ENCODE measurements around the gene MRPL36.
"Not testable (repeated sequence)": the region's sequence is repeated elsewhere in the genome, so short reads cannot be mapped to it uniquely, and the experiment has no call there.

MRPL36 gene

GRCh38 chr5:1799602-1800471 is at the start of gene MRPL36:
Gene MRPL36, minus strand, starts transcription at chr5:1799837. Its CDS starts 902 bp downstream, at chr5:1798935.
- no peak for FAIRE-seq

GRCh38 chr5:1847611-1848010 is 48.0 kb upstream of the MRPL36 start:
- FAIRE-seq, result no peak

DNA sequence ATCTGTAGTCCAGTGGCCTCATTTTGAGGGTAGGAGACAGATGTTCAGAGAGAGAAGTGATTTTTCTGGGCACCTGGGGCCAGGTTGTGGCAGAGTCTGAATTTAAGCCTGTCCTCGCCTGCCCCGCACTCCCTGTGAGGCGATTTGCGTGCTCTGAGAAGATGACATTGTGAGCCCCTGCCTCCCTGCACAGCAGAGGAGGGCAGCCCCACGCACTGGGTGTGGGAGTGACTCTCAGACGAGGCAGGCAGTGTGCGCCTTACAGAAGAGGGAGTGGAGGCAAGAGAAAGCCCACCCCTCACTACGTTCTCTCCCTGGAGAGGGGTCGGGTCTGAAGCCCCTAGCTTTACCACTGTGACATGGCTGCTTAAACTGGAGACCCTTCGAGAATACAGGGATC is 47.4 kb upstream of the MRPL36 start:
- FAIRE-seq, result no peak

GRCh38 chr5:1846583-1846982 is 46.9 kb upstream of the MRPL36 start:
- FAIRE-seq, result no peak

DNA sequence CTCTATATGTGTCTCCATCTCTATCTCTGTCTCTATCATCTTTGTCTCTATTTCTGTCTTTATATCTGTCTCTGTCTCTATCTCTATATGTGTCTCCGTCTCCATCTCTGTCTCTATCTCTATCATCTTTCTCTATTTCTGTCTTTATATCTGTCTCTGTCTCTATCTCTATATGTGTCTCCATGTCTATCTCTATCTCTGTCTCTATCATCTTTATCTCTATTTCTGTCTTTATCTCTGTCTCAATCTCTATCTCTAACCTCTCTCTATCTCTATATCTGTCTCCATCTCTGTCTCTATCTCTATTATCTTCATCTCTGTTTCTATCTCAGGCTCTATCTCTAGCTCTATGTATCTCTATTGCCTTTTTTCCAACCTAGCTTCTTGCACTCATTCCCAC is 46.1 kb upstream of the MRPL36 start:
- FAIRE-seq, result no peak

DNA sequence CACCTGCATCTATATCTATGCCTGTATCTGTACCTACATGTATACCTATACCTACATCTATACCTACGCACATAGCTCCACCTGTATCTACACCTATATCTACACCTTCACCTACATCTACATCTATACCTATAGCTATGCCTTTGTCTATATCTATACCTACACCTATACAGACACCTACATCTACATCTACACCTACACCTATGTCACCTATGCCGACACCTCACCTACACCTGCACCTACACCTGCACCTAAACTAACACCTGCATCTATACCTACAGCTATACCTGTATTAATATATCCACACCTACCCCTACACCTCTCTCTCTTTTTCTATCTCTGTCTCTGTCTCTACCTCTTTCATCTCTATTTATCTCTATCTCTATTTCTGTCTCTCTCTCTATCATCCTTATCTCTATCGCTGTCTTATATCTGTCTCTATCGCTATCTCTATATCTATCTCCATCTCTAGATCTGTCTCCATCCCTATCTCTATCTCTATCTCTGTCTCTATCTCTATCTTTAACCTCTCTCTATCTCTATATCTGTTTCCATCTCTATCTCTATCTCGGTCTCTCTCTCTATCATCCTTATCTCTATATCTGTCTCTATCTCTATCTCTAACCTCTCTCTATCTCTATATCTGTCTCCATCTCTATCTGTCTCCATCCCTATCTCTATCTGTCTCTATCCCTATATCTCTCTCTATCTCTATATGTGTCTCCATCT is 45.2 kb upstream of the MRPL36 start:
- no peak for FAIRE-seq

DNA sequence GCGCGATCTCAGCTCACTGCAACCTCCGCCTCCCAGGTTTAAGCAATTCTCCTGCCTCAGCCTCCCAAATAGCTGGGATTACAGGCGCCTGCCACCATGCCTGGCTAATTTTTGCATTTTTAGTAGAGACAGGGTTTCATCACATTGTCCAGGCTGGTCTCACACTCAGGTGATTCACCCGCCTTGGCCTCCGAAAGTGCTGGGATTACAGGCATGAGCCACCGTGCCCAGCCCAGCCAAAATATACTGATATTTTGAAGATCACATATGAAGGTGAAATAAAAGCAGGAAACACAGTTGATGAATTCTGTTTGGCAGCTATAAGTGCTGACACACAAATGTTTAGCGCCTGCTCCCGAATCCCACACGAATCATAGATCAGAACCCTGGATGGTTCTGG is 44.1 kb upstream of the MRPL36 start:
- not testable (repeated sequence) for FAIRE-seq

- no peak for FAIRE-seq
Observed at GRCh38 chr5:1842004-1842819, 42.6 kb upstream of the MRPL36 start.

- no peak for FAIRE-seq
Observed at GRCh38 chr5:1840741-1841521, 41.3 kb upstream of the MRPL36 start.

DNA sequence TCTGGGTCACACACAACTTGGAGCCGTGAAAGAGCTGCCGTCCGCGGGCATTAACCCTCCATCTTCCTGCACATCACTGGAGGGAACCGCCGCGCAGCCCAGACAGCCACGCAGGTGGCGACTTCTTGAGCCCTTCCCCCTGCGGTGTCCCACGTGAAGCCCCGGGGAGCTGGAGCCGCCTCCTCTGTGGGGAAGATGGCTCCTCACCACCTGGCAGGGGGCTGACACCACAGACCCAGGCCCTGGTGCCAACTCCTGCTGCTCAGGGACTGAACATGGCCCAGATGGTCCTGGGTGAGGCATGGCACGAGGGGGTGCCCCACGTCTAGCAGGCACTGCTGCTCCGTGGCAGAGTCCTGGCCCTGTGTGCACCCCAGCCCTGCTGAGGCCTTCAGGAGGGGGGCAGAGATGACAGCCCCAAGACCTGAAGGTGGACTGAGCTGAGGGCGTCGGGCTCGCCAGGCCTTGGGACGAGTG is 40.5 kb upstream of the MRPL36 start:
- FAIRE-seq, result no peak

- no peak for FAIRE-seq
Observed at GRCh38 chr5:1838013-1838412, 38.4 kb upstream of the MRPL36 start.

- FAIRE-seq, result no peak
Observed at GRCh38 chr5:1836891-1837880, 37.5 kb upstream of the MRPL36 start.

DNA sequence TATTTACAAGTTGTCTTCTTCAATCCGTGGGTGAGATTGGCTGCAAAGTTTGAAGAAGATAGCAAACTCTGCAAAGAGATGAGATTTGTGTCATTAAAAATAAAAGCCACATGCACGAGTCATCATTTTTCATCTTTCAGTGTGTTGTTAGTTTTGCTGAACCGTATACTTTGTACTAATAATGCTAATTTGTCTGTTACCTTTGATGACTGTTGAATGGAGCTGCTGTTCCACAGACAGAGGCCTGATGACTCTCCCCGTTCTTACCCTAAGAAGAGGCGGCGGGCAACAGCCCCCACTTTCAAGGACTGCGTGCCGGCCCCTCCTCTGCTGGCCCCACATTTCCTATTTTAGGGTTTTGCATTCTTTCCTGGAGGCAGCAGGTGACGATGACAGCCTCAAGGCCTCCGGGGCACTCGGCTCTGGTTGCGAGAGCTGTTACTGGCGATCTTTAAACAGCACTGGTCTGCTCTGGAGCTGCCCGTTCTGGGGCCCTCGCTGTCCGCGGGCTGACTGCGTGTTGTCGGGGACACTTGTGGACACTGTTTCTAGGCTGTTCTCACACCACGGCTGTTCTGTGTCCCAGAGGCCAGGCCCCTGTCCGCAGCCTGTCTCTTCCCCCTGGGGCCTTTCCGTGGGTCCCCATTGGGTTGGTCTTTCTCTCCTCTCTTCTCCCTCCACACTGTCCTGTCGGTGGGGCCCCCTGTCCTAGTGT is 36.7 kb upstream of the MRPL36 start:
- no peak for FAIRE-seq

- FAIRE-seq, result no peak
Observed at GRCh38 chr5:1835431-1835830, 35.8 kb upstream of the MRPL36 start.

DNA sequence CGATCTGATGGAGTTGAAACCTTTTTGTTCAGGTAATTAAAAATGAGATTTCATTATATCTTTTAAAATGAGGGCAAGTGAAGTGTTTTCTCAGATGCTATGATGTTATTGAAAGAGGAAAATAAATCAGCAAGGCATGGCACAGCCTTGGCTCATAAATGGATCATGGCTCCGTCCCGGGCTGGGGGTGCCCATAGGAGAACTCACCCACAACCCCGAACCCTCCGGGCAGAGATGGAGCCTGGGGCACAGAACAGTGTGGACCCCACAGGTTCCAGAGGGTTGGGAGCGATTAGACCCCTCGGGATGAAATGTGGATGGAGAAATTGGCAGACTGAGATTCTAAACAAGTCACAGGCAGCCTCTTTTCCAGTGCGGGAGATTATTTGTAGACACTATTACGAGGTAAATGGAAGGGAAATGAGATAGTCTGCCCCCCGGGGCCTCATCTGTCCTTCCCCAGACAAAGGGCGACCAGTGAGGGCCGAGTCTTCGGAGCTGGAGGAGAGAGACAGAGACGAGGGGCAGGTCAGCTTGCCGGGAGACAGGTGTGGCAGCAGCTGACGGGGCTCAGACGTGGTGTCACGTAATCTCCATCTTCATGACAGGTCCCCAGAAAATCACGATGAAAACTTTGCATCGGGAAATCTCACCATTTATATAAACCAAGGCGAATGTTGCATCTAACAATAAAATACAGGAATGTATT is 35.2 kb upstream of the MRPL36 start:
- FAIRE-seq, result no peak

- no peak for FAIRE-seq
Observed at GRCh38 chr5:1834022-1834551, 34.5 kb upstream of the MRPL36 start.

- FAIRE-seq, result no peak
Observed at GRCh38 chr5:1833264-1834021, 33.8 kb upstream of the MRPL36 start.

- FAIRE-seq, result no peak
Observed at GRCh38 chr5:1832511-1833250, 33.0 kb upstream of the MRPL36 start.
